GM19324 (cell line): ENCODE data around the gene HSD17B8.
"Not testable (repeated sequence)": the region's sequence is repeated elsewhere in the genome, so short reads cannot be mapped to it uniquely, and the experiment has no call there.

ENCODE experiments used
- ATAC-seq: cut with Tn5 transposase; IDR thresholded peaks from one replicate; pipeline ENCODE4 v1.9.1; 2021; ENCODE audit warnings: mild to moderate bottlenecking, moderate library complexity; ENCODE audit not compliant: unreplicated experiment, low FRiP score

HSD17B8 gene

DNA sequence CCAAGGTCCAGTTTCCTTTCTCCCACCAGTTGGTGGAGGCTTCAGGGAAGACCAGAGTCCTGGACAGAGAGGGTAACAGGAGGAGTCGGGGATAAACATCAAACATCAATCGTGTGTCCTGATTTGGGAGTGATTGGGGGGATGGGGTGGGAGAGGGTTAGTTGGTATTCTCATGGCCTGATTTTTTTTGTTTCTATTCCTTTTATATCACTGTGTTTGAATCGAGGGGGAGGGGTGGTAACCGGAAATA is 365 bp upstream of the HSD17B8 start:
- ATAC-seq, result no peak

DNA sequence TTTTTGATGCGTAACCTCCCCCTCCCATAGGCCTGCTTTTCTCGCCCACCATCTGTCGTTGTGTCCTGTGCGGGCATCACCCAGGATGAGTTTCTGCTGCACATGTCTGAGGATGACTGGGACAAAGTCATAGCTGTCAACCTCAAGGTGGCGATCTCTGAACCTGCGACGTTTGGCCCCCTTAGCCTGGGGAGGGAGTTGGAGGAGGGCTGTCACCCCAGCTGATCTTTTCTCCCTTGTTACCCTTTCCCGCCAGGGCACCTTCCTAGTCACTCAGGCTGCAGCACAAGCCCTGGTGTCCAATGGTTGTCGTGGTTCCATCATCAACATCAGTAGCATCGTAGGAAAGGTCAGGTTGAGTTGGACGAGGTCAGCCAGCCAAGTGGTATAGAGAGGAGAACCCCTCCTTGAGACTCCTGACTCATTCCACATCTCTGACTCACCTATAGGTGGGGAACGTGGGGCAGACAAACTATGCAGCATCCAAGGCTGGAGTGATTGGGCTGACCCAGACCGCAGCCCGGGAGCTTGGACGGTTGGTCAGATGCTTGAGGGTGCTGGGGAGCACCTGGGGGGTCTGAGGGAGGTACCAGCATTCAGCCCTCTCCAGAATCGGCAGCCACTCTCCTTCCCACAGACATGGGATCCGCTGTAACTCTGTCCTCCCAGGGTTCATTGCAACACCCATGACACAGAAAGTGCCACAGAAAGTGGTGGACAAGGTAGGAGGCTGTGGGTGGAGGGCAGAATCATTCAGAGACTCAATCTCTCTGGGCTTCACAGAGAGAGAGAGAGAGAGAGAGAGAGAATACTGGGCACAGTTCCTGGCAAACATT is 954 bp downstream of the HSD17B8 start:
- no peak for ATAC-seq

DNA sequence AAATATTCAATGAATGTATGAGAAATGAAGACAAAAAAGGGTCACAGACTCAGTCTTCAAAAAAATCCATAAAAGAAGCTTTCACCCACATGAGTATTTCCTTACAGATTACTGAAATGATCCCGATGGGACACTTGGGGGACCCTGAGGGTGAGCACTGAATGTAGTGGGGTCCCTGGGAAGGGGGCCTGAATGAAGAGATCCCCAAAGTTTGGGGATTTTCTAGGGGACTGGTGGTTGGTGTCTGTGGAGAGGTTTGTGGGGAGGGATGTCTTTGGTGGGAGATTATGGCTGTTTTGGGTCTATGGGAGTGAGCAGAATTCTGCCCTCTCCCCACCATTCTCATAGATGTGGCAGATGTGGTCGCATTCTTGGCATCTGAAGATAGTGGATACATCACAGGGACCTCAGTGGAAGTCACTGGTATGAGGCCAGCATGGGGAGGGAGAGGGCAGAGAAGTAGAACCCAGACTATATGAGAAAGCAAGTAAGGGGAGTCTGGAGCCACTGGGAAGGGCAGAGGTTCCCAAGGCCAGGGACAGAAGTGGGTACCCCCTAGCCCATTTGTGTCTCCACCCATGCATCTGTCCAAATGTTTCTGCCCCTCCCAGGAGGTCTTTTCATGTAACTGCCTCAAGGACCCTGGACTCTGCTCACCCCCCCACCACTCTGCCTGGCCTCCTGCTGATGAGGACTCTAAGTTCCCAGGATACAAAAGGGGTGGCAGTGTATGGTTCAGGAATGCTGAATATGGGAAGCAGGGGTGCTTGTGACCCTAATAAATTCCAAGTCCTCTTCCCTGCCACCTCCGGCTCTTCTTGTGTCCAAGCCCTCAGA is 1.8 kb downstream of the HSD17B8 start:
- no peak for ATAC-seq

DNA sequence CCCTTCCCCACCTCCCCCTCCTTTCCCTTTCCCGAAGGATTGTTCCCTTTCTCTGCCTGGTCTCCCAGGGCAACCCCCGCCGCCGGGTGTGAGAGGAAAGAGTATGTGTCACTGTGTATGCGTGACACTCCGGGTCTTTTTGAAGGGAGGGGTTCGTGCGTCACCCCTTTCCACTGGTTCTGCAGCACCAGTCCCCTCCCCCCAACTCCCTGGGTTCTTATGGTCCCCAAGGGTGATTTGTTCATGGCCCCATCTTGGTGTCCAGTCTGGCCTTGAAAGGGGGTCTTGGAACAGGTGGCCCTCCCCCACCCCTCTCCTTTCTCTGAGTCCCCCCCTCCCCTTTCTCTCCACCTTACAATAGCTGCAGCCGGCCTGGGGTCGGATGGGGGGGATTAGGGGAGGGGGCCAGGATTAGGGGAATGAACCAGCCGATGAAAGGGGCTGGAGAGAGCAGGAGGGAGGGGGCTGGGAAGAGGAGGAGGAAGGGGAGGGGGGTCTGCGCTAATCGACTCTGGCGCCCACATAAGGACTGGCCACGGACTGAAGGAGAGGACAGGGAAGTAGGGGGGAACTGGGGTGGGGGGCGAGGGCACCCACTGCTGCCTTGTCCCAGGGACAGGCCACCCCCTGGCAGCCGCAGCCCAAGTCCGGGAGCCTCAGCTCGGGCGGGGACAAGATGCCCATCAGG is 2.6 kb downstream of the HSD17B8 start:
- ATAC-seq, result no peak

DNA sequence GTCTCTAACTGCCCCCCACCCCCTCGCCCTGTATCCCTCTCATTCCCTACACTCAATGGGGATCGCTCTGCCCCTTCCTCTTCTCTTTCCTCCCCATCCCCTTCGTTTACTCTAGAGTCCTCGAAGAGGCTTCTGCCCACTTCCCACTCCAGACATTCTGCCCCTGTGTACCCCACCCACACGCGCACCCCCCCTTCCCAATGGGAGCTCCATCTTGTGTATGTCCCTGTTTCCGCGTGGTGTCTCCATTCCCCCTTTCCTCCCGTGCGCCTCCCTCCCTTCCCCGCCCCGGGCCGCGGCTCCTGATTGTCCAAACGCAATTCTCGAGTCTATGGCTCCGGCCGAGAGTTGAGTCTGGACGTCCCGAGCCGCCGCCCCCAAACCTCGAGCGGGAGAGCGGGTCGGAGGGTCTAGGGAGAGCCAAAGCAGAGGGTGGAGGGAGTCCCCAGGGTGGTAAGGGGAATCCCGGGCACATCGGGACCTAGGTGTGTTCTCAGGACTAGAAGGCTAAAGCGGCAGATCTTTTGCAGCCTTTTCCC is 3.2 kb downstream of the HSD17B8 start:
- ATAC-seq, result no peak

DNA sequence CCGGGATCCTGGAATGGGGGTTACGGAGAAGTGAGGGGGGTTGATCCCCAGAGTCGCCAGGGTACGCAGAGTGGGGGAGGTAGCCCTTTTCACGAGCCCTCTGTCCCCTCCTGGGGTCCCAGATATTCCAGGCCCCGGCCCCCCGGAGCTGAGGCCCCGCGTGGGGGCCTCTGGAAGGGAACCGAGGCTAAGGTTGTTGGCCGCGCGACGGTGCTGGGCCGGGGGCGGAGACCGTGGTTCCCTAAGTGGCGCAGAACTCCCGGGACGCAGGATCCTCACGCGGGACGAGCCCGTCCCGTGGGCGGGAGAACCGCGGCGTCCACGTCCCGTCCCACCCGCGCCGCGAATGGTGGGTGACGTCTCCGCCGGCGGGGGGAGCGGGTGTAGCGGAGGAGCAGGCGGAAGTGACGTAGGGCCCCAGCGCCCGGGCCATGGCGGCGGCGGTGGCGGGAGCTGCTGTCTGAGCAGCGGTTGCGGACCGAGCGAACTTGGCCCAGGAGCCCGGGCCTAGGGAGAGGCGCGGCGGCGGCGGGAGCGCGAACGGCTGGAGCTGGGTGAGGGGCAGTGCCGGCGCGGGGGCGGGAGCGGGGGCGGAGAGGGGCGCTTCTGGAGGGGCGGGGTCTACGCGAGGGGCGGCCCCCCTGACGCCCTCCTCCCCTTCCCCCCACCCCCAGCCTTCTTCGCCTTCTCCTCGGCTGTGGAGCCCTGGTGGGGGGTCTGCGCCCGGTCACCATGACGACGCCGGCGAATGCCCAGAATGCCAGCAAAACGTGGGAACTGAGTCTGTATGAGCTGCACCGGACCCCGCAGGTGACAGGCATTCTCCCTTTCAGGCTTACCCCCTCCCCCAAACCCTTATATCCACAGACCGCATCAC is 3.9 kb downstream of the HSD17B8 start, which contains the start of gene RING1:
RING1 (plus strand) TSS at position 410 of the 877 bp plus-strand sequence; CDS start at position 733, 323 bp downstream.
- peak; percentile 63 for ATAC-seq

DNA sequence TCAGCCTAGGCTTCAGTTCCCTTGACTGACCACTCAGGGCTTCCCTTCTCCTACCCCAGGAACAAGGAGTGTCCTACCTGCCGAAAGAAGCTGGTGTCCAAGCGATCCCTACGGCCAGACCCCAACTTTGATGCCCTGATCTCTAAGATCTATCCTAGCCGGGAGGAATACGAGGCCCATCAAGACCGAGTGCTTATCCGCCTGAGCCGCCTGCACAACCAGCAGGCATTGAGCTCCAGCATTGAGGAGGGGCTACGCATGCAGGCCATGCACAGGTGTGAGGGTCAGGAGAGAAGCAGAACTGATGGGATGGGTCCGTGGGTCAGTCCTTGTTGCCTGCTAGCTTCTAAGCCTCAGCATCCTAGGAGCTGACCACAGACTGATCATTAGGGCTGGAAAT is 5.4 kb downstream of the HSD17B8 start:
- no peak for ATAC-seq

DNA sequence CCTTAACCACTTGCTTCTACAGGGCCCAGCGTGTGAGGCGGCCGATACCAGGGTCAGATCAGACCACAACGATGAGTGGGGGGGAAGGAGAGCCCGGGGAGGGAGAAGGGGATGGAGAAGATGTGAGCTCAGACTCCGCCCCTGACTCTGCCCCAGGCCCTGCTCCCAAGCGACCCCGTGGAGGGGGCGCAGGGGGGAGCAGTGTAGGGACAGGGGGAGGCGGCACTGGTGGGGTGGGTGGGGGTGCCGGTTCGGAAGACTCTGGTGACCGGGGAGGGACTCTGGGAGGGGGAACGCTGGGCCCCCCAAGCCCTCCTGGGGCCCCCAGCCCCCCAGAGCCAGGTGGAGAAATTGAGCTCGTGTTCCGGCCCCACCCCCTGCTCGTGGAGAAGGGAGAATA is 6.7 kb downstream of the HSD17B8 start:
- no peak for ATAC-seq

DNA sequence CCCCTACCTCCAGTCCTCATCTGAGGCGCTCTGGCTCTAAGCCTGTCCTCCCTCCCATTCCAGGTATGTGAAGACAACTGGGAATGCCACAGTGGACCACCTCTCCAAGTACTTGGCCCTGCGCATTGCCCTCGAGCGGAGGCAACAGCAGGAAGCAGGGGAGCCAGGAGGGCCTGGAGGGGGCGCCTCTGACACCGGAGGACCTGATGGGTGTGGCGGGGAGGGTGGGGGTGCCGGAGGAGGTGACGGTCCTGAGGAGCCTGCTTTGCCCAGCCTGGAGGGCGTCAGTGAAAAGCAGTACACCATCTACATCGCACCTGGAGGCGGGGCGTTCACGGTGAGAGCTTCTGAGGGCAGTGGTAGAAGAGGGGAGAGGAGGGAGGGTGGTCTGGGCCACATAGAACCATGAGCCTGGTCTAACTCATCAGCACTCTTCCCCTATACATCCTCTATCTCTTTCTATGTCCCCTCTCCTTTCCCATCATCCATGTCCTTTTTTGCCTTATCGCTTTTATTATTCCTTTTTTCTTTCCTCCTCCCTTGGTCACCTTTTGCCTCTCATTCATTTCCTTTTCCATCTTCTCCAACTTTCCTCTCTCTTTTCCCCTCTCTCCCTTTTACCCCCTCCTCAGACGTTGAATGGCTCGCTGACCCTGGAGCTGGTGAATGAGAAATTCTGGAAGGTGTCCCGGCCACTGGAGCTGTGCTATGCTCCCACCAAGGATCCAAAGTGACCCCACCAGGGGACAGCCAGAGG is 7.4 kb downstream of the HSD17B8 start:
- ATAC-seq, result no peak

DNA sequence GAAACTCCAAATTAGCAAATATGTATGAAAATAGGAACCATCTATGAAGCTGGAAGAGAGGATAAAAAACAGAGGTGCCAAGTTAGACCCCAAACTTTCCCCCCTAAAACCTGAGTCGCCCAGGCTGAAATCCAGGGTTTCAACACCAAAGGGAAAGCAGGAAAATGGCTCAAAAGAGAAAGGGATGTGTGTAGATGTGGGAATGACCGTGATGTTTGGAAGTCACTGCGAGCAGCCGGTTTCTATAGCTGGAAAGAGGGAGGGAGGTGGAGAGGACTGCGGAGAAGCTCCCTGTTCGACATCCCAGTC is 8.4 kb downstream of the HSD17B8 start:
- ATAC-seq, result no peak

DNA sequence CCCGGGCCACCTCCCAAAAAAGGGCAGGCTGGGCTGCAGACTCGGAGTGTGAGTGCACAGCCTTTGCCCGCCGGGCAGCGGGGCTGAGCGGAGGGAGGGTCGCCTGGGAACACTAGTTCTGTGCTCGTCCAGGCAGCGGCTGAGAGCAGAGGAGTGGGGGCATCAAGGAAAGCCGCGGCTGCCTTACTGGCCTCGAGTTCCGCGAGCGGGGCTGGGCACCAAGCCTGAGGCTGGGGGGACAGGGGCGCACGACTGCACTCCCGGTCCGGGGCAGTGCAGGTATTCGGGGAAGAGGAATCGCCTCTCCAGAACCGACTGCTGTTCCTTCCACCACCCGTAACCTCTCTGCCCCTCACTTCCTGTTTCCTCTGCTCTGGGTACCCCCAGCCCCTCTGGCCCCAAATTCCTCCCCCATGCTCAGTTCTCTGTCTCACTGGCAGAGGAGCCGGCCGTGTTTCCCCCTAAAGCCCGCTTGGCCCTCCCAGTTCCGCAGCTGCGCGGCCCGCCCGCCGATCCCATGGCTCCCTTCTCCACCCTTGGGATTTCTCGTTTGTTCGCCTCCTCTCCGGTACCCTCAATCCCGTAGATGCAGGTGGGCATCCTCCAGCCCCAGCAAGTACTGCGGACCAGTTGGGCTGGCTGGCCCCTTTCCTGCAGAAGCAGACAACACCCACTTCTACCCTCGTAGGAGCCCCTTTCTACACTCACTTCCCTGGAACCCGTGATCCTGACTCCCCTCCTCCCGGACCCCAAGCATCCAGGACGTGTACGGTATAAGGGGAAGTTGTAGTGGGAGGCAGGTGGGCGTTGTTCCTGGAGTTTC is 8.9 kb downstream of the HSD17B8 start:
- ATAC-seq, result no peak

DNA sequence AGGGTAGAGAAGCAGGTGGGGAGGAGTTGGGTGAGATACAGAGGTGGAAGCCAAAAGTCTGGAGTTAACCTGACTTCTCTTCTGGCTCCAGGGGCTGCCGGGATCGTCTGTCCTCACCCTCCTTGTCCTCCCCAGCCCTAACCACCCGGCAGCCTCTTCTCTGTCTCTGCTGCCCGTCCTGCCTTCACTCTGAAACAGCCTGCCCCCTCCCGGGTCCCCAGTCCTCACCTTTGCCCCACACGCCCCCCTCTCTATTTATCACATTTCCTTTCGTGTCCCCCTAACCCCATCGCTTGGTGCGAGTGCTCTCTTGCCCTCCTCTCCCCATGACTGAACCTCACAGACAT is 9.5 kb downstream of the HSD17B8 start:
- no peak for ATAC-seq

DNA sequence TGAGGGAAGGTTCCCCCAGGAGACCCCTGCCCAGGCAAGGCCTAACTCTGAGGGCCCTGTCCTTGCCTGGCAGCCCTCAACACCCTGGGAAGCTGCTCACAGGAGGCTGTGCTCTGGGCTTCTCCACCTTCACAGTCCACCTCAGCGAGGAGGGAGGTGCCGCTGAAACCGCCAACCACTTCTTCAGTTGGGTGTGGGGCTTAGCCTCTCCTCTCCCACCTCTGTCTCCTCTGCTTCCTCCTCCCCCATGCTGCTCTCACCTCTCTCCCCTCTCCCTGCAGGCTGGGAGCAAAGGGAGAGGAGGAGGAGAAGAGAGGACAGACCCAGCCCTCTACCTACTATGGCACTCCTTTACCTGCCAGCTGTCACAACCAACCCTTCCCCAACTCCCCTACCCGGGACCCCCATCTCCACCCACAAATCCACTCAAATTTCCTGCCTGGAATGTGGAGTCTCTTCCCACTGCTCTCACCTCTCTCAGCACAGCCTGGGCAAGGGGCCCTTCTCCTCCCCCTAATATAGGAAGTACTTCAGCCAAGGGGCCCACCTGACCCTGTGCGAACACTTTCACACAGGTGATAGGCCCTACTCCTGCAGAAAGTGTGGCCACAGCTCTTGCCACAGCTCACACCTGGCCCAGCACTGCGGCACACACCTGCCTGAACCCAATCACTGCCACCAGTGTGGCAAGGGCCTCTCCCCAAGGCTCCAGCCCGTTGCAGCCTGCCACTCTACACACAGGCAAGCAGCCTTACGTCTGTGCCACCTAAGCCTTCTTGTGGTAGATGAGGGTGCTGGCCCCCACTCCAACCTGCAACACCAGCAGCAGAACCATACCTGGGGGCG is 11.0 kb downstream of the HSD17B8 start:
- no peak for ATAC-seq

DNA sequence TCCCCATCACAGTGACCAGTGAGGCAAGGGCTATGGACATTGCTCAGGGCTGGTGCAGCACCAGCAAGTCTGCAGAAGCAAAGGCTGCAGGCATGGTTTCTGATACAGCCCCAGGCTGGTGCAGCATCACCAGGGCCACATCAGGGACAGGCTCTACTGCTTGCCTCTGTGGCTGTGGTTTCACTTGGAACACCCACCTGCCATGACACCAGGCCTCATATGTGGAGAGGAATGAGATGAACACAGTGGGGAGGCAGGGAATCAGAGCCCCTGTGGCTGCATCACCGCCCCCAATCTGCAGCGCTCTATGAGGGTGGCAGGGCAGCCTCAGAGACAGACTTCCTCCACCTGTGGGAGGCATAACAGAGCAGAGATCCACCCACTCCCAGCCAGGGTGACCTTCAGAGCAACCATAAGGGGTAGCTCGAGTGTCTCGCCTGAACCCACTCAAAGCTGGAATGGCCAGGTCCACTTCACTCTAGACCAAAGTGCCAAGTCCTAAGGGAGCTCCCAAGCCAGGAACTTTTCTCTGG is 11.7 kb downstream of the HSD17B8 start:
- ATAC-seq, result no peak

DNA sequence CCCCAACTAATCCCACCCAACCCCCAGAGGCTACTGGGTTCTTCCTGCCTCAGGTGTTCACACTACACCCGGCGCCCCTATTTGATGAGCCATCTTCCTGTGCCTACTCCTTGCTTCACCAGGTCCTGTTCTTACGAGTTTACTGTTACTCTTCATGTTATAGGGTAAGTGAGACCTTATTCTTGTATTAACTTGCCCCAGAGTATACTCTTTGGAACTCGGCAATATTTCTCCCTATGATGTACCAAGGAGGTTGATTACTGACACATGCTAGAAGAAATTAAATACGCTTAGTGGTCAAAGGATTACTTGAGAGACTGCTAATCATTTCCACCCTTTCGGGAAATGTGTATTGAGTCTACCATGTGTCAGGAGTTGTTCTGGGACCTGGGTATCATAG is 12.8 kb downstream of the HSD17B8 start:
- ATAC-seq, result no peak

DNA sequence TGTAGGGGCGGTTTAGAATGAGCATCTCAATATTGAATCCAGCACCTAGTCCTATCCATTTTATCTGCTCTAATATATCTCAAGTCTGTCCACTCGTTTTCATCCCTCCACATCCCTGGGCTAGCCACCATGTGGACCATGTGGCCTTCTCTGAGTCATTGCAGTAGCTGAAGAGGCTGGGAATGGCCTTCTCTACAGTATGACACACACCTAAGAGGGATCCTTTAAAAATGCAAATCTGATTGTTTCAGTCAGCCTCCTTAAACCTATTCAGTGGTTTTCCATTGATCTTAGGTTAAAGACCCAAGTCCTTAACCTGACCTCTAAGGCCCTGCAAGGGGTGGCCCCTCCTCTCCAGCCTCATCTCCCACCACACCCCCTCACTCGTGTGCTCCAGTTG is 13.2 kb downstream of the HSD17B8 start:
- no peak for ATAC-seq

DNA sequence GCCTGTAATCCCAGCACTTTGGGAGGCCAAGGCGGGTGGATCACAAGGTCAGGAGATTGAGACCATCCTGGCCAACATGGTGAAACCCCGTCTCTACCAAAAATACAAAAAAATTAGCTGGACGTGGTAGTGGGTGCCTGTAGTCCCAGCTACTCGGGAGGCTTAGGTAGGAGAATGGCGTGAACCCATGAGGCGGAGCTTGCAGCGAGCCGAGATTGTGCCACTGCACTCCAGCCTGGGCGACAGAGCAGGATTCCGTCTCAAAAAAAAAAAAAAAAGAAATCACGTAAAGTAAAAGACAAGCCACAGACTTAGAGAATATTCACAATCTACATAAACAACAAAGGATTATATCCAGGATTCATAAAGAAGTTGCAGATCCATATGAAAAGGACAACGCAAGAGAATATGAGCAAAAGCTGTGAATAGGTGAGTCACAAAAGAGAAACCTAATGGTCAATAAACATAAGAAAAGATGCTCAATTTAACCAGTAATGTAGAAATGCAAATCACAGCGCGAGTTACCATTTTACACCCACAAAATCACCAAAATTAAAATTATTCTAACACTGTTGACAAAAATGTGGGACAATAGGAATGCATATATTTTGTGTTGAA is 22.2 kb downstream of the HSD17B8 start:
- ATAC-seq, result not testable (repeated sequence)
